ENCODE measurements around the gene IFT43. TPM values are rescaled to one million over a fixed set of nuclear protein-coding genes. Genes with fewer than 3 reads are reported as not detected.
"Not testable (repeated sequence)": the region's sequence is repeated elsewhere in the genome, so short reads cannot be mapped to it uniquely, and the experiment has no call there.

The IFT43 gene
- total RNA-seq, 1 donor from 2014 or later, result 31.8 TPM

DNA sequence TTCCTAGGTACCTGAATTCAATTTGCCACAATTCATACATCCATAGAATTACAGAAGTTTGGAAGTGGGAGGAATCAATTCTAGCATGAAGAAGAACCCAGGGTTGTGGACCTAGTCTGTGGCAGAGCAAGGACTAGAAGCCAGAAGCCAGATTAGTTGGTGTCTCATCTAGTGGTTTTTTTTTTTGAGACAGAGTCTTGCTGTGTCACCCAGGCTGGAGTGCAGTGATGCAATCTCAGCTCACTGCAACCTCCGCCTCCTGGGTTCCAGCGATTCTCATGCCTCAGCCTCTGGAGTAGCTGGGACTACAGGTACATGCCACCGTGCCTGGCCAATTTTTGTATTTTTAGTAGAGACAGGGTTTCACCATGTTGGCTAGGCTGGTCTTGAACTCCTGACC, 24.1 kb downstream of the IFT43 start:
- FAIRE-seq, result not testable (repeated sequence)

DNA sequence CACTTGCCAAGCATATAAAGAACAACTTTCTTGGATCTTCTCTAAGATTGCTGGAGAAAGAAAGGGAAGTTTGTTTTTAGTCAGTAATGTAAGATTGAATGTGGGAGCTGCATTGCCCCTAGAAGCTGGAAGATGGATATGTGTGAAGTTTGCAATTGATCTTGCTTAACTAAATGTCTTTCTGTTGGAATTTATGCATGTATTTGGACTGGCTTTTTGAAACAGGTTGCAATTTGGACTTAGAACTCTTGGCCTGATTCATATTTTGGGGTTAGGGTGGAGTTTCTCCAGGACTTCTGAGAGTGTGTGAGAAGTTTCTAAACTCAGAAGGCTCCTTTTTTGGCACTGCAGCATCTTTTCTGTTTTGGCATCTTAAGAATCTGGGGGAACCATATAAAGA, 26.4 kb downstream of the IFT43 start:
- no peak for FAIRE-seq

More for the DNA sequence above, 24.1 kb downstream of the IFT43 start:
- DNase-seq (ENCODE audit: low spot score in 2 of 2), result not testable (repeated sequence)

DNA sequence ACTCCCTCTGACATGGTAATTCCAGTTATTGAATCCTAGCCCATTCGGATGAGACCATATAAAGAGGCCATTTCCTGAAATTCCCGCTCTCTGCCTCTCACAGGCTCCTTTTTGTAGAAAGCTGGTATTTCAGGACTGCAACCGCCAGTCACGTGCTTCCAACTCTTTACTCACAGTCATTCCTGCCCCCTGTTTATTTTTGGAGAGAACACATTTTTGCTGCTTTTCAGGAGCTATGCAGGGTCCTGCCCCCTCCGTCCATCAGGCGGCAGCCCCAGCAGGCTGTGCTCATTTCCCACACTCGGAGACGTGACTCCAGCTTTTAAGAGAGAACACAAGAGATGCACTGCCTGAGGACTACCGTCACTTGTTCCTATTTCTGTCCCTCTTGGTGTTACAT, 26.8 kb downstream of the IFT43 start:
- FAIRE-seq (no peak), DNase-seq (ENCODE audit: low spot score in 2 of 2) (peak in 1 of 2 donors; percentile 21)

More for the DNA sequence above, 26.4 kb downstream of the IFT43 start:
- DNase-seq (ENCODE audit: low spot score in 2 of 2), result no peak

DNA sequence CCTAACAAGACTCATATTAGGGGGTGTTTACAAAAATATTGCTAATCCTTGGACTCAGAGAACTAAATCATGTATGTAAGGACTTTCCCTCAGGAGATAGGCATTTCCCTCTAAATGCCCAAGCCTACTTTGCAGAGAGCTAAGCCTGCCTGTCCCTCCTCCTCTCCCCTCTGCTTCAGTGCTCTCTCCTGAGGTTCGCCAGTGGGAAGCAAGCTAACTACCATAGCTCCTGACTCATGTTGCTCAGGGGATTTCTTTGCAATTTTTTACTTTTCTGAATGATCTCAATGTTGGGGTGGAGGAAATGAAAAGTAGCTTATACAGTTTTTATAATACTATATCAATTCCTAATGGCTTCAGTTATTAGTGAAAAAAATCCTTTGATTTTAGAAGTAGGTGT, 29.6 kb downstream of the IFT43 start:
- DNase-seq (ENCODE audit: low spot score in 2 of 2) (no peak), FAIRE-seq (no peak)

DNA sequence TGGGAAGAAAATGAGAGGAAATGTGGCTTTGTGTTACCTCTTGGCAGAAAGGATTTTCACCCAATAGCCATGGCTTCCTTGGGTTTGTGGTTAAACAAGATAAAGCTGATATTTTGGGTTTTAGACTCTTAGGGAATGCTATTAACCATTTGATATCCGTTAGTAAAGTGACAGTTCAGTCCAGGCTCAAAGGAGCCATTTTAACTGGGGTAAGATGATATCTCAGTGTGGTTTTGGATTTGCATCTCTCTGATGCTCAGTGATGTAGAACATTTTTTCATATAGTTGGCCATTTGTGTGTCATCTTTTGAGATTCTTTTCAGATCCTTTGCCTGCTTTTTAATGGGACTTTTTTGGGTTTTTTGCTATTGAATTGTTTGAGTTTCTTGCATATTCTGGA, 30.1 kb downstream of the IFT43 start:
- DNase-seq (ENCODE audit: low spot score in 2 of 2), result no peak
- FAIRE-seq, result no peak

DNA sequence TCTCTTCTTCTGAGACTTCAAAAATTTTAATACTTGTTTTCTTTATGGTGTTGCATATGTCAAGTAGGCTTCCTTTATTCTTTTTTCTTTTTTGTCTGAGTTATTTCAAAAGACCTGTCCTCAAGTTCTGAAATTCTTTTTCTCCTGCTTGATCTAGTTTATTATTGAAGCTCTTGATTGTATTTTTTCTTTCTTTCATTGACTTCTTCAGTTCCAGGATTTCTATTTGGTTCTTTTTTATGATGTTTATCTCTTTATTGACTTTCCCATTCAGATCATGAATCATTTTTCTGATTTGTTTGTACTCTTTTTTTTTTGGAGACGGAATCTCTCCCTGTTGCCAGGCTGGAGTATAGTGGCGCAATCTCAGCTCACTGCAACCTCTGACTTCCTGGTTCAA, 34.1 kb downstream of the IFT43 start:
- FAIRE-seq (no peak), DNase-seq (ENCODE audit: low spot score in 2 of 2) (no peak)

DNA sequence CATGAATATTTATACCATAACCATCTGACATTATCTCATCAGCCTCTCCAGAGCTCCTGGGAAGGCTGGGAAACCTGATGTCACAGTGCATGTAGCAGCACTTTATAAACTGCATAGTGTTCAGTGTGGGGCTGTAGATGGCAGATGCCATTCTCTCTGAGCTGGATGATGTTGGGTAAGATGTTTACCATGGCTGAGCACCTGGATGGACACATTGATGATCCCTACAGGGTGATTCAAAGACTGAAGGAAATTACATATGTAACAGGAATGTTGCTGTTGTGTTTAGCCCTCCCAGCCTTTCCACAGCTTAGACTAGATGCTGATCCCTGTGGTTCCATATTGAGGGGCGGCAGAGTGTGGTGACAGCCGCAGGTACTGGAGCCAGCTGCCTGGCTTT, 37.4 kb downstream of the IFT43 start:
- DNase-seq (ENCODE audit: low spot score in 2 of 2) (no peak), FAIRE-seq (no peak)

DNA sequence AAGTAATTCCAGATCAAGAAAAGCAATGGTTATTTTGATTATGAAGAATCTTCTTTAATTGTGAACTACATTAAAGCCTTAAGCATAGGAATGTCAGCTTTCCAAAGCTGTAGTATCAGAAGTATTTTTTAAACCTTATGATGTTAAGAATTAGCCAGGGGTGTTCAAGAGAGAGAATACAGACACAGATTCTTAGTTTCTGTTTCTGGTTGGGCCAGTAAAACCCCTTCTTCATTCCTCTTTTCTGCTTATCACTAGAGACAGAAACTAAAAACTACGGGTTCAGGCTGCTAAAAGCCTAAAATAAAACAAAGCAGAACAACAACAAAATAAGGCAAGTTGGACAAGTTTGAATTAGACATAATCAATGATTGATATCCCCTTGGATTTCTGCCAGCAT, 38.2 kb downstream of the IFT43 start:
- no peak for DNase-seq (ENCODE audit: low spot score in 2 of 2)
- FAIRE-seq, result no peak

DNA sequence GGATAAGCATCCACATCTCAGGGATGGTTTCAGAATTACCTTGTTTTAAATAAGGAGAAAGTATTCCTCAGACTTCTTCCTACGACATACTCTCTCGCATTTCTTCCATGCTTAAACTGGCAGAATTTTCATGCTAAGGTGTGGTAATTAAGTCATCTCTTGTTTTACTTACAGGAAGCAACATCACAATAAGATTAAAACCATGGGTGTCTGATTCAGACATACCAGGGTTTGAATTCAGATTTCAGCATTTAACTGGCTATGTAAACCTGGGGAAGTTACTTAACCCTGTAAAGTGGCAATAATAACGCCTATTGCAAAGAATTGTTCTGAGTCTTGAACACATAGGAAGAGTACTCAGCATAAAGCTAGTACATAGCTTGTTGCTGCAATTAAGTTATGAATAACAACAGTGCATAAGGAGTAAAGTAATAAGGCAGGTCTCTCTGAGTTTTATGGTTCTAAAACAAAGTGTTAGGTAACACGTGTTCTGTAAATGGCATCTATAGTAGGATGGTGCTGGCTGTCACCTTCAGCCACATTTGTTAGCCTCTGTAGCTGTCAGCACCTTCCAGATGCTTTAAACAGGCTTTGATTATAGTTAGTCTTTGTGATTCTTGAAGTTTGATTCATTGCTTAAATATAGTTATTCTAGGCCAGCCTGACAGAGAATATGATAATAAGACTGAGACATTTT, 38.8 kb downstream of the IFT43 start:
- no peak for FAIRE-seq
- no peak for DNase-seq (ENCODE audit: low spot score in 2 of 2)

DNA sequence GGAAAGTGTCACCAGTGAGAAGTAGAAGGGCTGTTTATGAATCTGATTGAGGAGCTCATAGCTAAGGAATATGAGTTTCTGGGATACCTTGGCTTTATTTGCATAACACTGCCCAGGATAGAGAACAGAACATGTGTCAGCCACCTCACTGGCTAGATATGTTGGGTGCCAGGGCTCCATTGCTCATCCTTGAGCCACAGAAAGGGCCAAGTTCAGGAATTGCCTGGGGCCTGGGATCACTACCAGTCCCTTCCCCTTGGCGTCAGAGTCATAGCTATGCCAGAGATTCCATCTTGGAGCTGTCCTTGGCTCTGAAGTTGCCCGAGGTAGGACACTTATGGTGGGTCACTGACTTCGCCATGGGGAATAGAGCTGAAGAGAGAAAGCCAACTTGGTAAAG, 49.0 kb downstream of the IFT43 start:
- FAIRE-seq (no peak), DNase-seq (ENCODE audit: low spot score in 2 of 2) (no peak)

DNA sequence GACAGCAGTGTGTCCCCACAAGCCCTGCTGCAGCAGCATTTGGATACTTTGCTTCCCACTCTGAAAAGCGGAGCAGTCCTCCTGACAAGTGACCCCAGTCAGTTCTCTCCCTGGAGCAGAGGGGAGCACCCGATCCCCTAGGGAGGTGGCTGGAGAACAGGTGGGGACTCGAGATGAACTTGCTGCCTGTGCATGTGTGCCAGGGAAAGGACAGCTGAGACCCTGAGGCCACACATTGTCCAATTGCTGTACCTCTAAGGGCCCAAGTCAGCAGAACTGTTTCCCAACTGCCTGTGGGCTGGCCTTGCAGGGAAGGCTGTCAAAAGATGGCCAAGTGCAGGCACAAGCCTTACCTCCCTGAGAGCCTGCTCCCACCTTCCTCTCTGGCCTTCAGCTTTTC, 55.1 kb downstream of the IFT43 start:
- DNase-seq (ENCODE audit: low spot score in 2 of 2) (no peak), FAIRE-seq (no peak)

DNA sequence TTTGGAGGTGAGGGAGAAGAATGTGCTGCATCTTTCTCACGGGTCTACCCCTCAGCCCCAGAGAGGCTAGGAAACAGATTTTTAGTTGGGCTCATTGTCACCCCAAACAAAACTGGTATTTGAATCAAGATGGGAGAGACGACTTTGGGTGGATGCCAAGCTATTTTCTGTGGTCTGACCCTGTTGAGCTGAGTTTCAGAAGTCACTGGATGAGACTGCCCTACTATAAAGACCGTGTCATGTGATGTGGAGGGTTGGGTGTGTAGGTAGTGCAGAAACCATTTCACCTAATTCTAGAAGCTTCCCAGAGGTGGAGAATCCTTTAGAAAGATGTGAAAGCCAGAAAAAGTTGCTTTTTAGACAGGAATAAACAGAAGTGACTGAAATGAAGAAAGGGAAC, 60.2 kb downstream of the IFT43 start:
- no peak for DNase-seq (ENCODE audit: low spot score in 2 of 2)
- FAIRE-seq, result no peak

DNA sequence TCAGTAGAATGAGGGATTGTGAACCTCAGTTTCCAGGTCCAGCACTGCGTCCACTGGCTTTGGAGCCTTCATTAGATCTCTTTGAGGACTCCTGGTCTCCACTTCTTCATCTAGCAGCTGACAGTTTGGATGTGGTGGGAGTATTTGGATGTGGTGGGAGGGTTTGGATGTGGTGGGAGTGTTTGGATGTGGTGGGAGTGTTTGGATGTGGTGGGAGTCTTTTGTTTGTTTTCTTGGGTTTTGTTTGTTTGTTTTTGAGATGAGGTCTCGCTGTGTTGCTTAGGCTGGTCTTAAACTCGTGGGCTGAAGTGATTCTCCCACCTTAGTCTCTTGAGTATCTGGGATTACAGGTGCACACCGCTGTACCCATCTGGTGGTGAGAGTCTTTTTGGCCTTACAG, 64.7 kb downstream of the IFT43 start:
- FAIRE-seq (no peak), DNase-seq (ENCODE audit: low spot score in 2 of 2) (no peak)

DNA sequence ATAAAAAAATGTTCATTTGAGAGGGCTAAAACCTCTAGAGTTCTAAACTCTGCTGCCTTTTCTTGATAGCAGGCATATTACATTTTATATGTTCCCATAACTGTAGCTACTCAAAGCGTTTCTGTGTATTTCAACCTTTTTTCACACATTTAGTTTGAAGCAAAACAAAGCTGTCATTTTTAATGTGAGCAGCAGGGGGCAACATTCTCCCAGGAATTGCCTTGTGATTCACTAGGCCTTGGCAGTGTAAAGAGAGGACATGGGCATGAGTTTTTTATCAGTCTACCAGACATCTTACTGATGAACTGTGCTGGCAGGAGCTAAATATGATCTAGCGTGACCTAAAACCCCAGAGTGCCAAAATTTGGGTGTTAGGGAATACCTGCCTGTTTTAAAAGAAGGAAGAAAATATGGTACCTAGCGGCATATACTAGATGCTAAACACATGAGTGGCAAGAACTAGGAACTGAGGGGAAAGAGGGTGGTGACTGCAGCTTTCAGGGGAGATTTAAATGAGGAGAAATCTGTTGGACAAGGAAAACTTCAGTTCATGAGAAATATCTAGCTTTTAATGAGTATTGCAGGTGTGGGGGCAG, 65.3 kb downstream of the IFT43 start:
- FAIRE-seq (peak; percentile 76), DNase-seq (ENCODE audit: low spot score in 2 of 2) (peak; percentile 24 to 62)

DNA sequence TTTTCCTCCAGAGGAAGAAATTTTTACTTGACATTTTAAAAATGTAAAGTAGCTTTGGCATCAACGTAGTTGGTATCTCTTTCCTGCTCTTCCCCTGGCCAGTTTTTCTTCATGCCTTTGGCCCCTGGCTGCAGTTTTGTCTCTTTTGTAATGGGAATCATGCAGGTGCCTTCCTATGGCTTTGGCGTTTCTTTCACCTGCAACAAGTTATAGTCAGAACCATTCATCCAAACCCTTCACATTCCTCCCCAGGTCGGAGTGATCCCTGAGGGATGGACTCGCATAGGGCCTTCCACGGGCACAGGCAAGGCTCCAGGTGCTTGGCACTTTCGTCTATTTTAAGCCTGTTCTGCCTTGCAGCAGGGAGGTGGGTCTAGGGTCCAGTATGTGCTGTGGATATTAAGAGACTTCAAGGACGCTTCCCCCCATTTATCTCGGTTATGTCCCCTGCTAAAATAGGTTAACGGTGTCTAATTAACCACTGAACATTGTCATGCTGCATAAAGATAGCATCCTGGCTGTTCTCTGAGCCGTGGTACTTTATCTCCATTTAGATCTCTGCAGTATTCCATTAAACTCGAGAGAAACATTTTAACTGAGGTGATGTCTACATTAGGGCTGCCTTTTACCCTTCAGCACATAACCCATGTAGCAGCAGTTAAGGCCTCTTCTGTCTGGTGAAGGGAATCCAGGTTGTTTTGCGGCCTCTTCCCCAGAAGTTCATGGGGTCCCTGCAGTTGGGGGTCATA, 66.3 kb downstream of the IFT43 start:
- no peak for DNase-seq (ENCODE audit: low spot score in 2 of 2)

DNA sequence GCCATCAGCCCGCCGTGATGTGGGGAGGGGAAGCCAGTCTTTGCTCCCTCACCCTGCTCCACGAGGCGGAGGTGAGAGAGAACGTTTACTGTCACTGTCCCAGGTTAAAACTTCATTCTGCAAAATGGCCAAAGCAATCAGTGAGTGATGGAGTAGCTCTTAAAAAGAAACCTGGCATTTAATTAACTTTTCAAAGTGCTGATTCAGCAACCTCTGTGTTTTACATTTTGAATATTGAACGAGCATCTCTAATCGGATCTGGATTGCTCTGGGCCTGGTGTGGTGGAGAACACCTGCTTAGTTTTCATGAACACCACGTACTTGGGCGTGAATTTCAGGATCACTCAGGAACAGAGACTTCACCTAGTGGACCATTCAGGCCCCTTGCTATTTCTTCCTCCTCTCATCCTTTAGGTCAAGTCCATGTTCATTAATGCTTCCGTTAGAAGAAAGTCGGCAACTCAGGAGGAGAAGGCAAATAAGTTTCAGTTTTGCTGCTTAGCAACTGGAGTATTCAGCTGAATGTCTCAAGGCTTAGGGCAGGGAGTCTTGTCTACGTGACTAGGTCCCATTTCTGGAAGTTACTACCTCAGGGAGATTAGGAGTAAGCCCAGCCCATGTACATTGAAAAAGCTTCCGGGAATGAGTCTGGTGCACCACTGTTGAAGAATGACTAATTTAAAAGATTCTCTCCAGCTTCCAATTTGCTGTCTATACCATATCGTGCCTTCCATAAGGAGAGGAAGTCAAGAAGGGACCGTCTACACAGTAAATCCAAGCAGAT, 68.2 kb downstream of the IFT43 start:
- DNase-seq (ENCODE audit: low spot score in 2 of 2), result no peak
- FAIRE-seq, result no peak

More for the DNA sequence above, 66.3 kb downstream of the IFT43 start:
- FAIRE-seq, result no peak

DNA sequence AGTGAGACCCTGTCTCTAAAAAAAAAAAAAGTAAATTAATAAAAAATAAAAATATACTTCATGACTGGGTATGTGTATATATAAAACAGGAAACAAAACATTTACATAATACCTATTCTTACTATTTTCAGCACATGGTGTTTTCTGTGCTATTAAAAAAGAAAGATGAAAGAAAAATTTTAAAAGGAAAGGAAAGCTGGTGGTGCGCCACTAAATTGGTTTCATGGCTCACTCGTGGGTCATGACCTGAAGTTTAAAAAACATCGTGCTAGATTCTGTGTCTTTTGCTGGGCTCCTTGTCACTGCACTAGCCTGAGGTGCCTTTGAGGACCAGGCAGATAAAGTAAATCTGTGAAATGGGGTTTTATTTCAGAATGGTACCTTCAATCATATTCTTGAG, 69.8 kb downstream of the IFT43 start:
- no peak for FAIRE-seq

DNA sequence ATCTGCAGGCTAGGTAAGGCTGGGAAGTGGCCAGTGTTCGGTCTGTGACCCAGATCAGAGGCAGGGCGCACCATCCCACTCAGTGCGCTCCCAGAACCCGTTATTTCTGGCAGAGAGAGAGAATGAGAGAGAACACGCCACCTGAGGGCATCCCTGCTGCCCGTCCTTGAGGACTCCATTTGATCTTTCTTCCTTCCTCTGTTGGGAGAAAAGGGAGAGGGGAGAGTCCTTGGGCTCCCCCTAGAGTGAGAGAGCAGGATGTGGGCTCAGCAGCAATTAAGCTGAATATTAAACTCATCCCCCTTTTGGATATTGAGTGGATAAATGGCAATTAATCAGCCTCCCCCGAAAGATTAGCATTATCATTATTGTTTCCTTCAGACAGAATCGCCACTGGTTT, 70.6 kb downstream of the IFT43 start:
- DNase-seq (ENCODE audit: low spot score in 2 of 2) (no peak), FAIRE-seq (no peak)

More for the DNA sequence above, 69.8 kb downstream of the IFT43 start:
- no peak for DNase-seq (ENCODE audit: low spot score in 2 of 2)

DNA sequence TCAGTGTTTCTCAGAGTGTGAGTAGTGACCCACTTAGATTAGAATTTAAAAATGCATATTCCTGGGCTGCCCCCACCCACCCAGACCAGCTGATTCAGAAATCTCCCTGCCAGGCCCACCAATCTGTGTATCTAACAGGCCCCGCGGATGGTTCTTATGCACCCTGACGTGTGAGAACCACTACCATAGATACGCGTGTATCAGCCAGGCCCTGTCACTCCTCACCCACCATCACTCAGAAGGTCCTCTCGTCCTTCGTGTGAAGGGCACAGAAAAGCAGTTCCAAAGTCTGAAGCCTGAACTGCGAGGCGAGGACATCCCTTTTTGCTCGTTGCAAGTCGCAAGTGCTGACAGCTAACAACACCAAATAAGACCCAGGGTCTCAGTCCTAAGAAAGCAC, 72.4 kb downstream of the IFT43 start:
- FAIRE-seq (no peak), DNase-seq (ENCODE audit: low spot score in 2 of 2) (no peak)

DNA sequence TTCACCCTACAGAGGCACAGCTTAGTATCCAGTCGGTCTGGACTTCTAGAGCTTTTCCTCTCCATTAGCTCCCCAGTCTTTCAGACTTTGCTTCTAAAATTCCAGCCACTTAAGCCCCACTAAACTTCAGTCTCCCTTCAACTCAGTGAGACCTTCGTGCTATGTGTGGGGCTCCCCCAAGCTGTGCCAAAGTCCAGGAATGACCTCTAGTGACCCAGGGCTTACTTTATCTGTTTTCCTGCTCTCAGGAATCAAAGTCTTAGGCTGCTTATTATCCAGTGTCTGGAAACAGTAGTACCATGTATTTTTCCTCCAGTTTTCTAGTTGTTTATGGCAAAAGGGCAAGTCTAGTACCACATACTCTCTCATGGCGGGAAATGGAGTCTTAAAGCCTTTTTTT, 77.8 kb downstream of the IFT43 start:
- no peak for FAIRE-seq
- no peak for DNase-seq (ENCODE audit: low spot score in 2 of 2)

DNA sequence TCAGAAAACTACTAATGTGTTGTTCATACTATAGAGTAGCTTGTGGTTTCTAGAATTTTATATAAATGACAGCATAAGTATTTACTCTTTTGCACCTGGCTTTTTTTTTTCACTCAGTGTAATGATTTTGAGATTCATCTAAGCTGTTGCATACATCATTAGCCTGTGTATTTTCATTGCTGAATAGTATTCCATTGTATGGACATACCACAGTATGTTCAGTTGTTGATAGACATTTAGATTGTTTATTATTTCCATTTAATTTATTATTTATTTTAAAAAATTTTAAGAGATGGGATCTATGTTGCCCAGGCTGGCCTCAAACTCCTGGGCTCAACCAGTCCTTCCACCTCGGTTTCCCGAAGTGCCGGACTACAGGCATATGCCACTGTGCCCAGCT, 80.0 kb downstream of the IFT43 start:
- FAIRE-seq (no peak), DNase-seq (ENCODE audit: low spot score in 2 of 2) (no peak)
